Transverse colon (tissue), 4 donors: ENCODE measurements around the gene NIPSNAP2.

Experiments
- POLR2A ChIP-seq: fragments of 450-650 bp; IDR thresholded peaks from one replicate; pipeline ENCODE4 v1.6.1; 2016; ENCODE audit warnings: antibody characterized with exemption, mild to moderate bottlenecking, moderate library complexity
- POLR2AphosphoS5 ChIP-seq, 3 donors: sonication (generic); formaldehyde crosslinking; IDR thresholded peaks; one replicate each; pipeline ENCODE4 v1.6.1; 2016; ENCODE audit warnings: antibody characterized with exemption in 3 of 3
- TF ChIP-seq, protein P1 (sequence below), 5 experiments: fragments of 200-600 bp in 3 of 5; fragments of 450-650 bp in 2 of 5; sonication (generic) in 3 of 5; IDR thresholded peaks; 1 replicate in 2 of 5; 2 replicates in 3 of 5; pipeline ENCODE4 v1.5.1; 2016 to 2017; ENCODE audit warnings: antibody characterized with exemption in 5 of 5, inconsistent platforms in 3 of 5, mild to moderate bottlenecking in 2 of 5, moderate library complexity in 1 of 5

DNA sequence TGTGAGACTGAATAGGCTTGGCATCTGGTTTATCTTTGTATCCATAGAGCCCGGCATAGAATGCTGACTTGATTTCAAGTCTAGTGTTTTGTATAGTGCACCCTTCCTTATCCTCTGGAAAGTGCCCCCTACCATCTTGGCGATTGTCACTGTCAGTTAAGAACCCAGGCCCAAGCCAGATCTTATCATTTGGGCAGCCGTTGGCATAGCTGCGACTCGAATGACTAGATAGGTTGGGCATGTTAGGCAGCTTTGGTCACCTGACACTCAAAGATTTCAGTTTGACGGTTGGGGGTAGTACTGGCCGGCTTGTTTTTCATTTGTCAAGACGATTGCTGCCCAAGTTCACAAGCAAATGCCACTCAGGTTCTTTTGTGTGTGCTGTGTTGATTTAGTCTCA lies 6.6 kb downstream of the NIPSNAP2 start:
- TF ChIP-seq, protein P1, sequence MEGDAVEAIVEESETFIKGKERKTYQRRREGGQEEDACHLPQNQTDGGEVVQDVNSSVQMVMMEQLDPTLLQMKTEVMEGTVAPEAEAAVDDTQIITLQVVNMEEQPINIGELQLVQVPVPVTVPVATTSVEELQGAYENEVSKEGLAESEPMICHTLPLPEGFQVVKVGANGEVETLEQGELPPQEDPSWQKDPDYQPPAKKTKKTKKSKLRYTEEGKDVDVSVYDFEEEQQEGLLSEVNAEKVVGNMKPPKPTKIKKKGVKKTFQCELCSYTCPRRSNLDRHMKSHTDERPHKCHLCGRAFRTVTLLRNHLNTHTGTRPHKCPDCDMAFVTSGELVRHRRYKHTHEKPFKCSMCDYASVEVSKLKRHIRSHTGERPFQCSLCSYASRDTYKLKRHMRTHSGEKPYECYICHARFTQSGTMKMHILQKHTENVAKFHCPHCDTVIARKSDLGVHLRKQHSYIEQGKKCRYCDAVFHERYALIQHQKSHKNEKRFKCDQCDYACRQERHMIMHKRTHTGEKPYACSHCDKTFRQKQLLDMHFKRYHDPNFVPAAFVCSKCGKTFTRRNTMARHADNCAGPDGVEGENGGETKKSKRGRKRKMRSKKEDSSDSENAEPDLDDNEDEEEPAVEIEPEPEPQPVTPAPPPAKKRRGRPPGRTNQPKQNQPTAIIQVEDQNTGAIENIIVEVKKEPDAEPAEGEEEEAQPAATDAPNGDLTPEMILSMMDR (IDR thresholded peaks at IDR 0.05) = no peak
- TF ChIP-seq POLR2AphosphoS5 (IDR thresholded peaks at IDR 0.05) (no peak), POLR2A (no peak)
